Type B pancreatic cell (in vitro differentiated cells): ENCODE measurements around the gene LEMD2. TPM values are rescaled to one million over a fixed set of nuclear protein-coding genes. Genes with fewer than 3 reads are reported as not detected.

Experiments
- DNase-seq: peaks from one replicate; pipeline ENCODE4 v3.0.0; 2021; ENCODE audit warnings: mixed read lengths; ENCODE audit not compliant: unreplicated experiment; ENCODE audit errors: extremely low spot score
- H3K27ac Mint-ChIP-seq: 2 replicates; pipeline ENCODE4 v1.8.0; 2021; ENCODE audit warnings: mild to moderate bottlenecking, mixed read lengths
- H3K27me3 Mint-ChIP-seq: 2 replicates; pipeline ENCODE4 v1.8.0; 2021; ENCODE audit warnings: mixed read lengths
- H3K36me3 Mint-ChIP-seq: 2 replicates; pipeline ENCODE4 v1.8.0; 2021; ENCODE audit warnings: mixed read lengths
- H3K4me1 Mint-ChIP-seq: one replicate; pipeline ENCODE4 v1.8.0; 2021; ENCODE audit warnings: mixed read lengths; ENCODE audit not compliant: unreplicated experiment
- H3K4me3 Mint-ChIP-seq: 2 replicates; pipeline ENCODE4 v1.8.0; 2021; ENCODE audit warnings: mild to moderate bottlenecking, mixed read lengths
- H3K9me3 Mint-ChIP-seq: 2 replicates; pipeline ENCODE4 v1.8.0; 2021; ENCODE audit warnings: mixed read lengths
- CTCF ChIP-seq: fragments of 200-600 bp; sonication (generic); conservative IDR thresholded peaks from 2 replicates; pipeline ENCODE4 v1.5.0; 2021; ENCODE audit warnings: antibody characterized with exemption, mild to moderate bottlenecking
- total RNA-seq: library from RNA; stranded (reverse); gene quantifications from 2 replicates; pipeline ENCODE4 v1.2.1, GENCODE V29; 2021; ENCODE audit warnings: low replicate concordance

The LEMD2 gene
- total RNA-seq, 1 donor from 2014 or later, result 64.7 TPM

DNA sequence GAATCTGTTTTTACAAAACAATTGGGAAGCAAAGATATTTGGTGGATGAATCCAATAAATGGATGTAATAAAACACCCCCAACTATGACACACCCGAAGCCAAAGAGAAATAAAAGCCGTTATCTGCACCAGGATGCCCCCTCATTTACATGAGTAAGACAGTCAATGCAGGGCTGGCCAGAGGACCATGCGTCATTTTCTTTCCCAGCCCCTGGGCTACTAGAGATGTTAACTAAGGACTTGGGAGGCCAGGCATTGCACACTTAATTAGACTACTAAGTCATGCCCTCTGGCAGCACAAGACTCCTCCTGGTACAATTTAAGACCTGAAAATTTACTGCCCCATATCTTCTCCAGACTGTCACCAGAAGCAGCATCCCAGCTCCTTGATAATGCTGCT lies 3.2 kb downstream of the LEMD2 start:
- H3K27ac Mint-ChIP-seq, result no peak overlapping the region
- H3K36me3 Mint-ChIP-seq, result peaks cover 22% of the 10 kb centered on the region
- DNase-seq, result no peak
- H3K4me3 Mint-ChIP-seq, result no peak overlapping the region
- H3K9me3 Mint-ChIP-seq, result no peaks in the 10 kb centered on the region
- no peaks in the 10 kb centered on the region for H3K27me3 Mint-ChIP-seq
- H3K4me1 Mint-ChIP-seq, result peaks cover 57% of the 10 kb centered on the region
- TF ChIP-seq CTCF, result no peak

- Mint-ChIP-seq H3K4me1 (peaks cover 49% of the 10 kb centered on the region), H3K27me3 (no peaks in the 10 kb centered on the region), H3K27ac (no peak overlapping the region), H3K4me3 (no peak overlapping the region), H3K36me3 (peaks cover 26% of the 10 kb centered on the region), H3K9me3 (no peaks in the 10 kb centered on the region)
- no peak for DNase-seq
- no peak for TF ChIP-seq CTCF
These were observed 4.1 kb downstream of the LEMD2 start for GRCh38 chr6:33784787-33785186.

DNA sequence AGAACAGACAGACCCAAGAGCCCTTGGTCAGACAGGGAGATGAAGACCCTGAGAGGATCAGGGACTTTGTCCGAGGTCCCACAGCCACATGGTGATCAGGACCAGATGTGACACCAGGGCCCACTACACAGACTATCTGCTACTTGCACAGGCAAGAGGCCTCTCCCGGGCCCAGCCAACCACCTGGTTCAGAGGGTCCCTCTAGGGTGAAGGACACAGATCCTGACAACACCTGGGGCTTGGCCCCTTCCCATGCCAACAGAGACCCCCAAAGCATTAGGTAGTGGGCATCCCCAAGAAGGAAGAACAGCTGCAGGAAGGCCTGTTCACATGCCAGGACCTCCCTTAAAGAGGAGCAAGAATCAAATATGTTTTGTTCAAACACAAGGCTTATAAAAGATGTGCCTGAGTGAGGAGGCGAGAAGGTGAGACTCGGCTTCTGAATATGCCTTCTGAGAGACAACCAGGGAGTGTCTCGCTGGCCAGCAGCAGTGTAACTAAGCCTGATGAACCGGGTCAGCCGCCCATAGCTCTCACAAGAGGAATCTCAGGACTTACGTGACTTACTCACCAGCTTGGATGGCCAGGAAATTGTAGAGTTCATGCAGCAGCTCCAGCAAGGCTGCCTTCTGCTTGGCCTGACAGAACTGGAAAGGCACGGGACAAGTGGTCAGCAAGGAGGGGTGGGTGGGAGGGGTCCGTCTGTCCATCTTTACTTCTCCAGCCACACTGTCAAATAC lies 5.0 kb downstream of the LEMD2 start:
- Mint-ChIP-seq H3K4me3 (no peak overlapping the region), H3K9me3 (no peaks in the 10 kb centered on the region), H3K27ac (no peak overlapping the region), H3K4me1 (peaks cover 46% of the 10 kb centered on the region), H3K36me3 (peaks cover 26% of the 10 kb centered on the region), H3K27me3 (no peaks in the 10 kb centered on the region)
- no peak for DNase-seq
- TF ChIP-seq CTCF, result no peak

DNA sequence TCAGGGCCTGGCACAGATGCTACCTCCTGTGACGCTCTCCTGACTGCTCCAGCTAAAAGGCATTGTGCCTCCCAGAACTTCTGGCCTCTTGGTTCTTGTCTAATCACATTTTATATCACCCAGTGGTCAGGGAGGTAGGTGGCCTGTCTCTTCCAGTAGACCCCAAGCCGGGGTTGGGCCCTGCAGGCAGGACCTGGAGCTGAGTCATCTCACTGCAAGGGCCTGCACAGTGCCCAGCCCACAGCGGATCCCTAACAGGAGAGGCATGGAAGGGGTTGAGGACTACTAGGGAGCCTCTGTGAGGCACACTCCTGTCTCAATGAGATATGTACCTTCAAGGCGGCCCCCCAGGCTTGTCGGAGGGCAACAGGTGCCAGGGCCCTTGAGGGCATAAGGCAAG lies 6.4 kb downstream of the LEMD2 start:
- H3K27me3 Mint-ChIP-seq, result no peaks in the 10 kb centered on the region
- no peak for DNase-seq
- no peak for TF ChIP-seq CTCF
- peaks cover 43% of the 10 kb centered on the region for H3K4me1 Mint-ChIP-seq
- H3K4me3 Mint-ChIP-seq, result no peak overlapping the region
- peaks cover 31% of the 10 kb centered on the region for H3K36me3 Mint-ChIP-seq
- no peak overlapping the region for H3K27ac Mint-ChIP-seq
- H3K9me3 Mint-ChIP-seq, result no peaks in the 10 kb centered on the region

DNA sequence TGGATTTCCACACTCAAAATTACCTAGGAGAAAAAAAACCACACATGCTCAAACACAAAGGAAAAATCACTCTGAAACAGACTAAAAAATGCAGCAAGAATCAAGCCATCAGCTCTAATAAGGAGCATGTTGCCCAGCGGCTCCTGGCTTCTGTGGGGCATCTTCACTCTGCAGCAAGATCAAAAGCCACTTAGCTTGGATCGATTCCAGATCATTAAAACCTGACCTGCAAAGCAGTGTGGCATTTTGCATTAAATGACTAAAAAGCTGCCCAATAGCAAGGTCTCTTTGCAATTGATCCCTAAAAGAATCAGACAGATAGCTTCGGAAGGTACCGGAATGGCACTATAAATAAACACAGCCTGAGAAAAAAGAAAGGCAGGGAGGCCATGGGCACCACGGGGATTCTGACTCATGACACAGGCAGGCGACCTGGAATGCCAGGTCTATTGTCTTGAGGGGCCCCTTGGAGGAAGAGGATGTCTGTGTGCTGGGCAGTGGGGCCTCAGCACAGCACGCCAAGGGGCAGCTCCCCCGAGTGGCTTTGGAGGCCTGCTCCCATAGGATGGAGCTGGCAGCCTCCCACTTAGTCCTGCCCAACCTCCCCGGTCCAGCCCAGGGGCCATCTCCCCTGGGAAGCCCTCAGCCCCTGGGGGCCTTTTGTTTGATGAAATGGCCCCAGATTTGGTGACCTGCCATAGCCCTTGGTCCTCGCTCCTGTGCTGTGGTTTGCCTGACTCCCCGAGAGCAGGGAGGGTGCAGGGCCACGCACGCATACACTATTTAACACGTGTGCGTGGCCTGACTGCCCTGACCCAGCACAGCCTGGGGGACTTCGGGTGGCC lies 7.6 kb downstream of the LEMD2 start:
- peaks cover 34% of the 10 kb centered on the region for H3K4me1 Mint-ChIP-seq
- H3K27me3 Mint-ChIP-seq, result no peaks in the 10 kb centered on the region
- no peak for DNase-seq
- H3K4me3 Mint-ChIP-seq, result no peak overlapping the region
- no peak overlapping the region for H3K27ac Mint-ChIP-seq
- no peaks in the 10 kb centered on the region for H3K9me3 Mint-ChIP-seq
- H3K36me3 Mint-ChIP-seq, result peaks cover 38% of the 10 kb centered on the region
- no peak for TF ChIP-seq CTCF
